IMR-90 (cell line): ENCODE results near the gene SMAD2. TPM values are rescaled to one million over a fixed set of nuclear protein-coding genes. Genes with fewer than 3 reads are reported as not detected.

Experiments
- ATAC-seq: fragments of 200-7000 bp; cut with Tn5 transposase; 2 replicates; pipeline ENCODE4 v1.9.1; 2020; ENCODE audit warnings: low read depth, mild to moderate bottlenecking, moderate library complexity
- BruUV-seq: library from RNA; stranded (reverse); fragments of 400-500 nt; replicated peaks from 2 replicates; lab custom pipeline; 2021; lab: Mats Ljungman, UMichigan
- CTCF ChIA-PET: fragments of 300-600 bp; formaldehyde crosslinking; extraction: SDS; loops from one replicate; lab custom pipeline; 2021; ENCODE audit warnings: antibody characterized with exemption; lab: Yijun Ruan, JAX
- POLR2A ChIA-PET: fragments of 300-600 bp; sonication (Branson Sonifier 250); formaldehyde crosslinking; loops from one replicate; lab custom pipeline; 2022; ENCODE audit warnings: antibody characterized with exemption; ENCODE audit not compliant: unreplicated experiment; lab: Charles Lee
- DNase-seq: peaks from one replicate; pipeline ENCODE4 v3.0.0; 2013
- H2AFZ ChIP-seq: replicated peaks from 2 replicates; pipeline ENCODE3; 2013; ENCODE audit warnings: low read length, mild to moderate bottlenecking; ENCODE audit not compliant: poor library complexity
- H2AK5ac ChIP-seq: 2 replicates; pipeline ENCODE4 v1.6.1; 2013; ENCODE audit warnings: low read depth, low read length, inconsistent platforms
- H2AK9ac ChIP-seq: replicated peaks from 2 replicates; pipeline ENCODE3; 2013; ENCODE audit warnings: mild to moderate bottlenecking, low read depth, low read length, moderate library complexity; ENCODE audit not compliant: poor library complexity
- H2BK120ac ChIP-seq: 2 replicates; pipeline ENCODE4 v1.6.1; 2013; ENCODE audit warnings: low read depth, low read length, inconsistent platforms
- H2BK15ac ChIP-seq: 3 replicates; pipeline ENCODE4 v1.6.1; 2013; ENCODE audit warnings: low read depth, low read length, inconsistent platforms
- H2BK20ac ChIP-seq: 2 replicates; pipeline ENCODE4 v1.6.1; 2013; ENCODE audit warnings: low read depth, mild to moderate bottlenecking, inconsistent platforms, low read length, moderate library complexity
- H2BK5ac ChIP-seq: 2 replicates; pipeline ENCODE4 v1.6.1; 2013; ENCODE audit warnings: mild to moderate bottlenecking, low read depth, low read length, inconsistent platforms; ENCODE audit not compliant: poor library complexity, severe bottlenecking
- H3K14ac ChIP-seq: replicated peaks from 2 replicates; pipeline ENCODE4 v1.6.1; 2013; ENCODE audit warnings: low read depth, low read length, inconsistent platforms
- H3K18ac ChIP-seq: 2 replicates; pipeline ENCODE4 v1.6.1; 2013; ENCODE audit warnings: low read depth, low read length, control low read depth
- H3K23ac ChIP-seq: 2 replicates; pipeline ENCODE4 v1.6.1; 2013; ENCODE audit warnings: low read depth, low read length, inconsistent platforms
- H3K27ac ChIP-seq: 2 replicates; pipeline ENCODE4 v1.5.1; 2013; ENCODE audit warnings: mild to moderate bottlenecking, control low read depth, low read length; ENCODE audit not compliant: insufficient read depth
- H3K27me3 ChIP-seq: 2 replicates; pipeline ENCODE4 v1.6.1; 2013; ENCODE audit warnings: low read length; ENCODE audit not compliant: control insufficient read depth, insufficient read depth
- H3K36me3 ChIP-seq: 2 replicates; pipeline ENCODE4 v1.6.1; 2013; ENCODE audit warnings: low read length, mixed read lengths; ENCODE audit not compliant: control insufficient read depth, insufficient read depth
- H3K4ac ChIP-seq: 2 replicates; pipeline ENCODE4 v1.6.1; 2013; ENCODE audit warnings: low read depth, low read length, inconsistent platforms
- H3K4me1 ChIP-seq: 2 replicates; pipeline ENCODE4 v1.6.1; 2013; ENCODE audit warnings: low read length, mixed read lengths; ENCODE audit not compliant: control insufficient read depth, insufficient read depth
- H3K4me2 ChIP-seq: 2 replicates; pipeline ENCODE4 v1.6.1; 2013; ENCODE audit warnings: low read depth, mild to moderate bottlenecking, control low read depth, low read length, moderate library complexity
- H3K4me3 ChIP-seq: 2 replicates; pipeline ENCODE4 v1.5.1; 2013; ENCODE audit warnings: low read depth, mild to moderate bottlenecking, control low read depth, low read length, moderate library complexity; ENCODE audit not compliant: insufficient read depth
- H3K56ac ChIP-seq: 2 replicates; pipeline ENCODE4 v1.6.1; 2013; ENCODE audit warnings: low read length, inconsistent platforms; ENCODE audit not compliant: insufficient read depth; ENCODE audit errors: extremely low read depth
- H3K79me1 ChIP-seq, 2 experiments: 2 replicates each; pipeline ENCODE4 v1.6.1; 2013; ENCODE audit warnings: low read length in 2 of 2, inconsistent platforms in 1 of 2, low read depth in 1 of 2
- H3K9ac ChIP-seq: 2 replicates; pipeline ENCODE4 v1.6.1; 2013; ENCODE audit warnings: low read depth, low read length, control low read depth
- H3K9me1 ChIP-seq: 2 replicates; pipeline ENCODE4 v1.6.1; 2013; ENCODE audit warnings: low read length, inconsistent platforms; ENCODE audit not compliant: insufficient read depth
- H3K9me3 ChIP-seq: 2 replicates; pipeline ENCODE4 v1.6.1; 2013; ENCODE audit warnings: low read length; ENCODE audit not compliant: control insufficient read depth, insufficient read depth
- H4K20me1 ChIP-seq: 2 replicates; pipeline ENCODE4 v1.6.1; 2013; ENCODE audit warnings: low read length, inconsistent platforms; ENCODE audit not compliant: insufficient read depth
- H4K5ac ChIP-seq: 2 replicates; pipeline ENCODE4 v1.6.1; 2013; ENCODE audit warnings: mild to moderate bottlenecking, low read depth, low read length, control low read depth
- H4K8ac ChIP-seq, 2 experiments: 2 replicates each; pipeline ENCODE4 v1.6.1; 2013; ENCODE audit warnings: low read depth in 2 of 2, low read length in 2 of 2, control low read depth in 1 of 2, inconsistent platforms in 1 of 2
- H4K91ac ChIP-seq: 2 replicates; pipeline ENCODE4 v1.6.1; 2013; ENCODE audit warnings: low read depth, low read length, inconsistent platforms; ENCODE audit not compliant: insufficient read depth
- CTCF ChIP-seq: conservative IDR thresholded peaks from 2 replicates; pipeline ENCODE4 v1.5.1; 2012; ENCODE audit warnings: mild to moderate bottlenecking, low read depth, low read length, improper control_type of control experiment
- MAFK ChIP-seq: IDR thresholded peaks from 2 replicates; pipeline ENCODE4 v1.6.1; 2012; ENCODE audit warnings: low read depth, low read length, improper control_type of control experiment
- RAD21 ChIP-seq: IDR thresholded peaks from 2 replicates; pipeline ENCODE4 v1.6.1; 2012; ENCODE audit warnings: low read length, improper control_type of control experiment
- RCOR1 ChIP-seq: IDR thresholded peaks from 2 replicates; pipeline ENCODE4 v1.6.1; 2012; ENCODE audit warnings: mild to moderate bottlenecking, low read length, improper control_type of control experiment; ENCODE audit not compliant: insufficient replicate concordance
- SMC3 ChIP-seq: fragments of 150-350 bp; IDR thresholded peaks from 2 replicates; pipeline ENCODE4 v1.6.1; 2016; ENCODE audit warnings: low read depth, mild to moderate bottlenecking, antibody characterized with exemption, low read length, moderate library complexity
- WGBS, 2 experiments: methylation state at CpG; one replicate each; pipeline versions ENCODE4 v1.1.5 to v1.1.7; 2013; ENCODE audit warnings: missing lambda C conversion rate in 2 of 2; ENCODE audit not compliant: insufficient read length in 1 of 2; ENCODE audit errors: extremely low coverage in 2 of 2; 5-methylcytosine and 5-hydroxymethylcytosine counted together
- dilution Hi-C: fragments of 300-500 bp; cut with HindIII; formaldehyde crosslinking; loops from one replicate; pipeline ENCODE4 v1.14.3; 2018; ENCODE audit warnings: low sequenced_read_pairs; ENCODE audit not compliant: unreplicated experiment
- in situ Hi-C: fragments of 300-500 bp; cut with MboI; formaldehyde crosslinking; loops from 3 replicates; pipeline ENCODE4 v1.14.3; 2019; ENCODE audit warnings: low sequenced_read_pairs, inconsistent platforms, mixed read lengths
- intact Hi-C: fragments of 100-400 bp; cut with micrococcal nuclease; formaldehyde crosslinking; loops from 2 replicates; pipeline ENCODE4 v1.10.0; 2022
- polyA plus RNA-seq, 3 experiments: library from polyadenylated mRNA; depleted of rRNA; stranded (reverse); fragments of >200 nt; gene quantifications; 2 replicates each; pipeline ENCODE4 v1.2.3, GENCODE V29; 2012; ENCODE audit warnings: low replicate concordance in 1 of 3
- total RNA-seq: library from RNA; depleted of rRNA; stranded (reverse); fragments of >200 nt; gene quantifications from 2 replicates; pipeline ENCODE4 v1.2.3, GENCODE V29; 2012

Gene SMAD2
- total and polyA plus RNA-seq, 2 of the 4 experiments (the other 2 are of a cell fraction), result 41.7 to 171 TPM

GRCh38 chr18:47772374-47773248, 157.8 kb downstream of the SMAD2 start:
- CTCF ChIA-PET, result interaction anchor here (0.5 to 1.2 kb wide), 6 partner anchors 16 to 841 kb away, joined by 3 to 4 read pairs (median 3); no protein-coding TSS in a partner anchor
- dilution Hi-C loops (no loop called here), intact Hi-C loops (loop anchor here (1.0 to 10.0 kb wide), 3 partner anchors 160 to 672 kb away; partner anchors contain the start of gene SMAD2), in situ Hi-C loops (loop anchor here (5.0 to 10.0 kb wide), 2 partner anchors 250 to 672 kb away; no protein-coding TSS in a partner anchor)
- no peak overlapping the region for H3K4me3 ChIP-seq
- no peak overlapping the region for H3K18ac ChIP-seq
- H4K5ac ChIP-seq, result no peak overlapping the region
- H3K36me3 ChIP-seq, result no peaks in the 10 kb centered on the region
- H2BK20ac ChIP-seq, result no peak overlapping the region
- no peak overlapping the region for H3K9ac ChIP-seq
- H3K4ac ChIP-seq, result no peak overlapping the region
- no peak overlapping the region for H3K27ac ChIP-seq
- ATAC-seq (peak; percentile 95), DNase-seq (peak; percentile 42)
- H3K14ac ChIP-seq, result no peak overlapping the region
- no peak overlapping the region for H2BK15ac ChIP-seq
- H3K27me3 ChIP-seq, result no peaks in the 10 kb centered on the region
- TF ChIP-seq SMC3 (peak; percentile 83), MAFK (no peak), CTCF (peak; percentile 79), RAD21 (peak; percentile 86), RCOR1 (no peak)
- H3K9me1 ChIP-seq, result no peaks in the 10 kb centered on the region
- H3K56ac ChIP-seq, result no peak overlapping the region
- WGBS, 2 experiments, result no CpG with 5 or more reads among the region's 16 CpGs
- no peaks in the 10 kb centered on the region for H3K4me1 ChIP-seq
- H4K8ac ChIP-seq, result 0 out of 4 replicates have a peak overlapping the region, but pooled peaks of 1 of the 2 experiments have one; percentile 65
- no peak overlapping the region for H4K91ac ChIP-seq
- no peak overlapping the region for H3K4me2 ChIP-seq
- no peaks in the 10 kb centered on the region for H3K9me3 ChIP-seq
- no peak overlapping the region for H2BK5ac ChIP-seq
- no TSS peak for BruUV-seq
- H3K79me1 ChIP-seq, result no peaks in the 10 kb centered on the region
- H3K23ac ChIP-seq, result no peak overlapping the region
- H2BK120ac ChIP-seq, result no peak overlapping the region
- POLR2A ChIA-PET, result no interaction called here
- H2AFZ ChIP-seq, result peak overlapping the region; percentile 80
- peak overlapping the region; percentile 25 for H2AK9ac ChIP-seq
- H4K20me1 ChIP-seq, result no peaks in the 10 kb centered on the region
- no peak overlapping the region for H2AK5ac ChIP-seq
